Activated CD4-positive, alpha-beta memory T cell treated with anti-CD3 and anti-CD28 coated beads, Interleukin-2, amount 10 ng/mL, durations not matched to agents 7 days and 5 days (primary cell): Measurements from ENCODE around the gene MAZ. TPM values are rescaled to one million over a fixed set of nuclear protein-coding genes. Genes with fewer than 3 reads are reported as not detected.
A peak's percentile ranks its signal among the peaks of the same experiment; 100 is the strongest.
"Not testable (repeated sequence)": the region's sequence is repeated elsewhere in the genome, so short reads cannot be mapped to it uniquely, and the experiment has no call there.

Source experiments
- CTCF ChIA-PET: fragments of 350-600 bp; sonication (Branson Sonifier 250); formaldehyde crosslinking; loops from one replicate; lab custom pipeline; 2021; ENCODE audit warnings: antibody characterized with exemption, inconsistent platforms; lab: Charles Lee
- POLR2A ChIA-PET: fragments of 350-600 bp; sonication (Branson Sonifier 250); formaldehyde crosslinking; loops from one replicate; lab custom pipeline; 2021; ENCODE audit warnings: antibody characterized with exemption; lab: Charles Lee
- DNase-seq: peaks from one replicate; pipeline ENCODE4 v3.0.0-alpha.2; 2020
- H3K27ac Mint-ChIP-seq: one replicate; pipeline ENCODE4 v1.8.0; 2021; ENCODE audit warnings: mild to moderate bottlenecking, mixed read lengths
- H3K27me3 Mint-ChIP-seq: one replicate; pipeline ENCODE4 v1.8.0; 2021; ENCODE audit warnings: mixed read lengths
- H3K36me3 Mint-ChIP-seq: one replicate; pipeline ENCODE4 v1.8.0; 2021; ENCODE audit warnings: low read depth, mixed read lengths
- H3K4me1 Mint-ChIP-seq: one replicate; pipeline ENCODE4 v1.8.0; 2021; ENCODE audit warnings: mixed read lengths
- H3K4me3 Mint-ChIP-seq: one replicate; pipeline ENCODE4 v1.8.0; 2021; ENCODE audit warnings: mild to moderate bottlenecking, mixed read lengths
- H3K9me3 Mint-ChIP-seq: one replicate; pipeline ENCODE4 v1.8.0; 2021; ENCODE audit warnings: mixed read lengths
- total RNA-seq, 2 experiments: library from RNA; stranded (reverse); gene quantifications; one replicate each; pipeline ENCODE4 v1.2.3, GENCODE V29; 2021

The MAZ gene
- total RNA-seq: 100 to 1,000 TPM; 365 to 376 TPM

- Mint-ChIP-seq H3K27ac (peak within 1 kb of the TSS; percentile 98), H3K4me1 (peaks cover 54% of the 10 kb centered on the region), H3K27me3 (no peaks in the 10 kb centered on the region), H3K4me3 (peak within 1 kb of the TSS; percentile 92), H3K9me3 (no peaks in the 10 kb centered on the region), H3K36me3 (peaks cover 66% of the 10 kb centered on the region)
- ChIA-PET POLR2A (interaction anchor here (0.9 to 10.8 kb wide), 10 partner anchors 11 to 380 kb away, joined by 3 to 260 read pairs (median 22); partner anchors contain the start of genes C16orf54, CORO1A, HIRIP3 and INO80E), CTCF (interaction anchor here (0.5 to 3.7 kb wide), 3 partner anchors 10 to 15 kb away, joined by 3 to 71 read pairs (median 22); partner anchors contain the start of genes KIF22, MVP and PAGR1)
- DNase-seq: no peak
Measured at GRCh38 chr16:29806099-29806579, at the start of gene MAZ. Gene MAZ (plus strand): TSS chr16:29806529. CDS start chr16:29806702, 173 bp downstream.

- no peak for DNase-seq
- ChIA-PET CTCF (interaction anchor here (0.7 to 2.4 kb wide), 5 partner anchors 12 to 59 kb away, joined by 3 to 11 read pairs (median 3); partner anchors contain the start of gene PAGR1), POLR2A (interaction anchor here (1.2 kb wide), 1 partner anchor 10 kb away, joined by 5 read pairs; no protein-coding TSS in a partner anchor)
- Mint-ChIP-seq H3K4me1 (peaks cover 18% of the 10 kb centered on the region), H3K27me3 (no peaks in the 10 kb centered on the region), H3K36me3 (no peaks in the 10 kb centered on the region), H3K9me3 (no peaks in the 10 kb centered on the region), H3K4me3 (no peak overlapping the region), H3K27ac (no peak overlapping the region)
Measured at GRCh38 chr16:29756654-29757053, 49.7 kb upstream of the MAZ start.

GRCh38 chr16:29757086-29757485, 49.2 kb upstream of the MAZ start:
- H3K4me1 Mint-ChIP-seq: peaks cover 19% of the 10 kb centered on the region
- not testable (repeated sequence) for H3K4me3 Mint-ChIP-seq, H3K27me3 Mint-ChIP-seq, H3K9me3 Mint-ChIP-seq, H3K36me3 Mint-ChIP-seq, DNase-seq, H3K27ac Mint-ChIP-seq
- ChIA-PET POLR2A (interaction anchor here (1.2 kb wide), 1 partner anchor 11 kb away, joined by 5 read pairs; no protein-coding TSS in a partner anchor), CTCF (interaction anchor here (0.7 to 2.4 kb wide), 5 partner anchors 11 to 59 kb away, joined by 3 to 11 read pairs (median 3); partner anchors contain the start of gene PAGR1)

GRCh38 chr16:29757950-29758466, 48.3 kb upstream of the MAZ start:
- ChIA-PET CTCF (interaction anchor here (2.4 kb wide), 1 partner anchor 27 kb away, joined by 11 read pairs; no protein-coding TSS in a partner anchor), POLR2A (no interaction called here)
- H3K4me3 Mint-ChIP-seq: no peak overlapping the region
- H3K27ac Mint-ChIP-seq: no peak overlapping the region
- H3K9me3 Mint-ChIP-seq: no peaks in the 10 kb centered on the region
- no peak for DNase-seq
- H3K27me3 Mint-ChIP-seq: no peaks in the 10 kb centered on the region
- no peaks in the 10 kb centered on the region for H3K36me3 Mint-ChIP-seq
- peaks cover 19% of the 10 kb centered on the region for H3K4me1 Mint-ChIP-seq

GRCh38 chr16:29760567-29761279, 45.6 kb upstream of the MAZ start:
- no peak for DNase-seq
- CTCF ChIA-PET: interaction anchor here (1.5 kb wide), 1 partner anchor 12 kb away, joined by 5 read pairs; no protein-coding TSS in a partner anchor
- no peaks in the 10 kb centered on the region for H3K36me3 Mint-ChIP-seq
- H3K27ac Mint-ChIP-seq: no peak overlapping the region
- no peaks in the 10 kb centered on the region for H3K27me3 Mint-ChIP-seq
- H3K9me3 Mint-ChIP-seq: no peaks in the 10 kb centered on the region
- H3K4me1 Mint-ChIP-seq: peaks cover 7% of the 10 kb centered on the region
- POLR2A ChIA-PET: interaction anchor here (2.3 kb wide), 1 partner anchor 14 kb away, joined by 7 read pairs; the partner anchor contains the start of gene C16orf54
- no peak overlapping the region for H3K4me3 Mint-ChIP-seq

GRCh38 chr16:29761280-29761651, 45.1 kb upstream of the MAZ start:
- H3K27me3 Mint-ChIP-seq, H3K36me3 Mint-ChIP-seq, DNase-seq, H3K27ac Mint-ChIP-seq, H3K4me1 Mint-ChIP-seq, H3K4me3 Mint-ChIP-seq, H3K9me3 Mint-ChIP-seq, POLR2A ChIA-PET: not testable (repeated sequence)
- CTCF ChIA-PET: interaction anchor here (1.5 kb wide), 1 partner anchor 13 kb away, joined by 5 read pairs; no protein-coding TSS in a partner anchor

- CTCF ChIA-PET: interaction anchor here (1.5 kb wide), 1 partner anchor 13 kb away, joined by 5 read pairs; no protein-coding TSS in a partner anchor
- POLR2A ChIA-PET: no interaction called here
Measured at GRCh38 chr16:29761882-29762281, 44.4 kb upstream of the MAZ start.

GRCh38 chr16:29763326-29763725, 43.0 kb upstream of the MAZ start:
- Mint-ChIP-seq H3K4me1 (peaks cover 5% of the 10 kb centered on the region), H3K27me3 (no peaks in the 10 kb centered on the region), H3K36me3 (no peaks in the 10 kb centered on the region), H3K27ac (no peak overlapping the region), H3K4me3 (no peak overlapping the region), H3K9me3 (no peaks in the 10 kb centered on the region)
- CTCF ChIA-PET: no interaction called here
- POLR2A ChIA-PET: no interaction called here
- DNase-seq: no peak

More at GRCh38 chr16:29761882-29762281, 44.4 kb upstream of the MAZ start:
- DNase-seq: no peak
- H3K27ac Mint-ChIP-seq: no peak overlapping the region
- H3K9me3 Mint-ChIP-seq: no peaks in the 10 kb centered on the region
- H3K36me3 Mint-ChIP-seq: no peaks in the 10 kb centered on the region
- no peak overlapping the region for H3K4me3 Mint-ChIP-seq
- H3K27me3 Mint-ChIP-seq: no peaks in the 10 kb centered on the region
- peaks cover 7% of the 10 kb centered on the region for H3K4me1 Mint-ChIP-seq

GRCh38 chr16:29765167-29766032, 40.9 kb upstream of the MAZ start:
- Mint-ChIP-seq H3K4me3 (no peak overlapping the region), H3K4me1 (peaks cover 1% of the 10 kb centered on the region), H3K9me3 (no peaks in the 10 kb centered on the region), H3K27me3 (no peaks in the 10 kb centered on the region), H3K27ac (no peak overlapping the region), H3K36me3 (no peaks in the 10 kb centered on the region)
- DNase-seq: no peak
- ChIA-PET CTCF (interaction anchor here (0.7 to 1.2 kb wide), 2 partner anchors 20 to 74 kb away, joined by 3 read pairs; no protein-coding TSS in a partner anchor), POLR2A (no interaction called here)

GRCh38 chr16:29766571-29766970, 39.8 kb upstream of the MAZ start:
- POLR2A ChIA-PET: no interaction called here
- Mint-ChIP-seq H3K36me3 (no peaks in the 10 kb centered on the region), H3K27me3 (no peaks in the 10 kb centered on the region), H3K4me3 (no peak overlapping the region), H3K27ac (no peak overlapping the region), H3K4me1 (peaks cover 1% of the 10 kb centered on the region), H3K9me3 (no peaks in the 10 kb centered on the region)
- no peak for DNase-seq
- CTCF ChIA-PET: interaction anchor here (0.8 kb wide), 1 partner anchor 28 kb away, joined by 3 read pairs; no protein-coding TSS in a partner anchor

GRCh38 chr16:29767062-29767461, 39.3 kb upstream of the MAZ start:
- no peaks in the 10 kb centered on the region for H3K4me1 Mint-ChIP-seq
- CTCF ChIA-PET: interaction anchor here (0.8 to 2.0 kb wide), 3 partner anchors 18 to 37 kb away, joined by 3 to 7 read pairs (median 3); no protein-coding TSS in a partner anchor
- POLR2A ChIA-PET: interaction anchor here (0.6 kb wide), 1 partner anchor 368 kb away, joined by 3 read pairs; no protein-coding TSS in a partner anchor
- H3K4me3 Mint-ChIP-seq: no peak overlapping the region
- H3K36me3 Mint-ChIP-seq: no peaks in the 10 kb centered on the region
- no peak for DNase-seq
- no peak overlapping the region for H3K27ac Mint-ChIP-seq
- no peaks in the 10 kb centered on the region for H3K9me3 Mint-ChIP-seq
- H3K27me3 Mint-ChIP-seq: no peaks in the 10 kb centered on the region

- ChIA-PET CTCF (interaction anchor here (0.9 kb wide), 1 partner anchor 69 kb away, joined by 4 read pairs; no protein-coding TSS in a partner anchor), POLR2A (interaction anchor here (1.1 to 2.2 kb wide), 4 partner anchors 21 to 39 kb away, joined by 3 to 10 read pairs (median 4); partner anchors contain the start of genes C16orf54, KIF22 and MAZ)
- no peak overlapping the region for H3K4me3 Mint-ChIP-seq
- H3K9me3 Mint-ChIP-seq: no peaks in the 10 kb centered on the region
- H3K27ac Mint-ChIP-seq: no peak overlapping the region
- no peaks in the 10 kb centered on the region for H3K4me1 Mint-ChIP-seq
- DNase-seq: no peak
- H3K27me3 Mint-ChIP-seq: peaks cover 1% of the 10 kb centered on the region
- H3K36me3 Mint-ChIP-seq: no peaks in the 10 kb centered on the region
Measured at GRCh38 chr16:29769507-29769906, 36.8 kb upstream of the MAZ start.
